WTC11 (cell line): ENCODE measurements around the gene AKT3.

Experiments
- ATF3 ChIP-seq: sonication (generic); formaldehyde crosslinking; conservative IDR thresholded peaks from 2 replicates; pipeline ENCODE4 v1.8.1; 2022; ENCODE audit warnings: mild to moderate bottlenecking, missing genetic modification reagents
- CBFB ChIP-seq: sonication (generic); formaldehyde crosslinking; IDR thresholded peaks from 2 replicates; pipeline ENCODE4 v1.8.1; 2022; ENCODE audit warnings: mild to moderate bottlenecking, low read depth, missing genetic modification reagents
- CREM ChIP-seq: sonication (generic); formaldehyde crosslinking; IDR thresholded peaks from 2 replicates; pipeline ENCODE4 v1.8.1; 2022; ENCODE audit warnings: mild to moderate bottlenecking, missing genetic modification reagents, moderate library complexity
- CTCF ChIP-seq: fragments of 200-600 bp; IDR thresholded peaks from 2 replicates; pipeline ENCODE4 v1.8.0; 2022; ENCODE audit warnings: antibody characterized with exemption
- ELF4 ChIP-seq: sonication (generic); formaldehyde crosslinking; IDR thresholded peaks from 2 replicates; pipeline ENCODE4 v1.8.1; 2022; ENCODE audit warnings: low read depth, mild to moderate bottlenecking, moderate library complexity, missing genetic modification reagents
- ETV6 ChIP-seq: sonication (generic); formaldehyde crosslinking; IDR thresholded peaks from 2 replicates; pipeline ENCODE4 v1.8.1; 2022; ENCODE audit warnings: mild to moderate bottlenecking, missing genetic modification reagents
- FOXK1 ChIP-seq: sonication (generic); formaldehyde crosslinking; IDR thresholded peaks from 2 replicates; pipeline ENCODE4 v1.8.0; 2022; ENCODE audit warnings: mild to moderate bottlenecking, moderate library complexity, missing genetic modification reagents
- IRF1 ChIP-seq: sonication (generic); formaldehyde crosslinking; IDR thresholded peaks from 2 replicates; pipeline ENCODE4 v1.8.0; 2023; ENCODE audit warnings: missing genetic modification reagents
- KAT7 ChIP-seq: sonication (generic); formaldehyde crosslinking; IDR thresholded peaks from 2 replicates; pipeline ENCODE4 v1.8.1; 2023; ENCODE audit warnings: missing genetic modification reagents, mild to moderate bottlenecking, borderline replicate concordance
- MAX ChIP-seq: sonication (generic); formaldehyde crosslinking; IDR thresholded peaks from 2 replicates; pipeline ENCODE4 v1.8.0; 2022; ENCODE audit warnings: mild to moderate bottlenecking, missing genetic modification reagents
- MLX ChIP-seq: sonication (generic); formaldehyde crosslinking; IDR thresholded peaks from 2 replicates; pipeline ENCODE4 v1.8.1; 2023; ENCODE audit warnings: mild to moderate bottlenecking, missing genetic modification reagents, moderate library complexity
- ZNF281 ChIP-seq: sonication (generic); formaldehyde crosslinking; IDR thresholded peaks from 2 replicates; pipeline ENCODE4 v1.8.0; 2023; ENCODE audit warnings: mild to moderate bottlenecking, missing genetic modification reagents

GRCh38 chr1:243490748-243491686 lies 359.0 kb downstream of the AKT3 start:
- TF ChIP-seq CTCF, result no peak
- no peak for TF ChIP-seq IRF1
- no peak for TF ChIP-seq FOXK1 (CRISPR knock-in tag)
- TF ChIP-seq ZNF281 (CRISPR knock-in tag), result no peak
- TF ChIP-seq ATF3 (CRISPR knock-in tag), result no peak
- no peak for TF ChIP-seq CREM (CRISPR knock-in tag)
- no peak for TF ChIP-seq MLX (CRISPR knock-in tag)
- TF ChIP-seq KAT7 (CRISPR knock-in tag), result no peak
- TF ChIP-seq ELF4 (CRISPR knock-in tag), result no peak
- no peak for TF ChIP-seq ETV6
- no peak for TF ChIP-seq CBFB (CRISPR knock-in tag)
- no peak; the same call in 1 of the 2 replicates for TF ChIP-seq MAX (CRISPR knock-in tag)
